GM19455 (cell line): Measurements from ENCODE around the gene NFKB1.
A peak's percentile ranks its signal among the peaks of the same experiment; 100 is the strongest.

Experiments used
- ATAC-seq: cut with Tn5 transposase; IDR thresholded peaks from one replicate; pipeline ENCODE4 v1.9.1; 2021; ENCODE audit not compliant: unreplicated experiment

The NFKB1 gene

GRCh38 chr4:102623622-102624021, 122.5 kb downstream of the NFKB1 start:
- ATAC-seq = no peak

GRCh38 chr4:102624505-102624904, 123.3 kb downstream of the NFKB1 start:
- ATAC-seq = no peak

GRCh38 chr4:102625232-102625930, 124.2 kb downstream of the NFKB1 start:
- peak; percentile 90 for ATAC-seq

DNA sequence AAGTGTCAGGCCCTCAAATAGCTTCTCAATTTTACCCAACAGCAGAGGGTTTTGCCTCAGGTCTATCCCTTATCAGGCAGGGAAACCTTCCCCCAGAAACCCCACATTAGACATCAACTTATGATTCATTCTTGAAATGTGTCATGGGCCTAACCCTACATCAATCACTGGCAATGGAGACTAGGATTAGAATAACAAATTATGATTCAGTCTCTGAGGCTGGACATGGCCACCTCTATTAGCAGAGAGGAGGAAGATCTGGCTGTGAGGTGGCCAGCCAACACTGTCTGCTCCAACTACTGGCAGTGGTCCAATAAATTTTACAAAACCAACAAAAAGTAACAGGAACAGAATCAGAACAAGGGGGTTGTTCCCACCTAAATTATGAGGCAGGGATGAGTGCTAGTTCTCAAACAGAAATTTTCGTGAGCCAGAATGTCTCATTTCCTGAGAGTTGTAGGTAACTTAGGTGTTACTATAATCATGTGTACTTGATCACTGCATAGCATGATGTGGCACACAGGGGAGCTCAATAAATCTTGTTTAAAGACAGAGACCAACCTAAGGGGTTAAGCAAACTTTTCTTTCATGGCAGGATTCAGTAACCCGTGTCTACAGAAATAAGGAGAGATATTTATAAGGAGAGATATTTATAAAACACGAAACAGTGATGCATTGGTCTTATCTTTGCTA, 126.8 kb downstream of the NFKB1 start:
- ATAC-seq = no peak

GRCh38 chr4:102629673-102630072, 128.5 kb downstream of the NFKB1 start:
- ATAC-seq = no peak

DNA sequence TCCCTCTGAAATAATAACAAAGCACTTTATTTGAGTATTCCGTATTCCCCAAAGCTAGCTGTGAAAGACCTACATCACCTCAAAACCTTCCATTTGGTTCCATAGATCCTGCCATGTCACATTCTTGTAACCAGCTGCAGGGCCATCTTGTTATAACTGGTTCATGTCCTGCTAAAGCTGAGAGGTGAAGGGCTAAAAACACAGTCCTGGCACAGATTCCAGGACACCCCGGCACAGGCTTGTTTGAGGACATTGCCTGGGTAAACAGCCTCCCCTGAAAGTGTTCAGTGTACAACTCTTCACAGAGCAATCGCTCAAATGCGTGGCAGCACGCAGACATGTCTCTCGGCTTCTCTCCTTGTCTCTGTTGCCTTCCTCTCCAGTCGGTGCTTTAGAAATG, 130.5 kb downstream of the NFKB1 start:
- no peak for ATAC-seq

GRCh38 chr4:102632241-102633065, 131.3 kb downstream of the NFKB1 start:
- ATAC-seq = no peak

- ATAC-seq = no peak
Measured at GRCh38 chr4:102633100-102633499, 131.9 kb downstream of the NFKB1 start.

GRCh38 chr4:102637391-102637790, 136.2 kb downstream of the NFKB1 start:
- no peak for ATAC-seq

GRCh38 chr4:102638621-102639020, 137.5 kb downstream of the NFKB1 start:
- no peak for ATAC-seq

DNA sequence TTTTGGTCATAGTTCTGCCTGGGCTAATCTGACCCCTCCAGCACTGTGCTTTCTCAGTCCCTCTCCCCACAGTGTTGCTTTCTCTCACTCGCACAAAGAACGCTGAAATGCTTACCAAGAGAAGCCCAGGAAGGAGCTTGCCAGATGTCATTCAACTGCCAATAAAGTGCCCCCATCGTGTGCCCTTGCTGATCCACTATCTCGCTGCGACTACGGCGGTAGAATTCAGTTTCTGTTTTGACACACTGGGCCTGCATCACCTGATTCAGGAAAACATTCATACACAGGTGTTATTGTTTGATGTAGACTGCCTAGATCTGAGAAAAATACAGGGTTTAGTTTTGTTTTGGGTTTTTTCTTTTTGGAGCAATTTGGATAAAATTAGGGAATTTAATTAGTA, 138.4 kb downstream of the NFKB1 start:
- ATAC-seq = no peak

- ATAC-seq = no peak
Measured at GRCh38 chr4:102640669-102641068, 139.5 kb downstream of the NFKB1 start.

GRCh38 chr4:102641793-102642192, 140.6 kb downstream of the NFKB1 start:
- no peak for ATAC-seq

GRCh38 chr4:102642631-102643298, 141.6 kb downstream of the NFKB1 start:
- ATAC-seq = no peak

- no peak for ATAC-seq
Measured at GRCh38 chr4:102647117-102647516, 146.0 kb downstream of the NFKB1 start.

DNA sequence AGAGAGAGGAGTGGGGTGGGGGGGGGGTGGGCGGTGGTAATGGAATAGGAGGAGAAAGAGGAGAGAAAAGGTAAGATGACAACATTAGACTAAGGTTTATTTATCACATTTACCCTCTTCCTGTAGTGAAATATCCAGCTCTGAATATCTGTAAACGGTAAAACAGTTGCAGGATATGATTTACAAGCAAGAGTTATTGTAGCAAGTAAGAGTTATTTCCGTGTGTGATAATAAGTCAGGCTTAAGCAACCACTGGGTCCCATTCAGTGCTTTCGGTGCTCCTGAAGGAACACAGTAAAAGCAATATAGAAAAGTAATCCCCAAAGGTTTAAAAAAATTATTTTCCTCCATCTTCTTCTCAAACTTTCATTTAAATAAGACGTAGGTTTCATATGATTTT, 156.0 kb downstream of the NFKB1 start:
- no peak for ATAC-seq

- ATAC-seq = no peak
Measured at GRCh38 chr4:102663073-102663472, 161.9 kb downstream of the NFKB1 start.

- no peak for ATAC-seq
Measured at GRCh38 chr4:102665527-102665926, 164.4 kb downstream of the NFKB1 start.
